Panc1 (cell line): ENCODE measurements around the gene ATP9A. TPM values are rescaled to one million over a fixed set of nuclear protein-coding genes. Genes with fewer than 3 reads are reported as not detected.

Experiments
- ATAC-seq: fragments of 200-7000 bp; cut with Tn5 transposase; 2 replicates; pipeline ENCODE4 v1.9.1; 2020; ENCODE audit warnings: mild to moderate bottlenecking, moderate library complexity
- BruUV-seq: library from RNA; stranded (reverse); fragments of 400-500 nt; replicated peaks from 2 replicates; lab custom pipeline; 2021; lab: Mats Ljungman, UMichigan
- CTCF ChIA-PET: fragments of 300-600 bp; sonication (Branson Sonifier 250); formaldehyde crosslinking; loops from one replicate; lab custom pipeline; 2022; ENCODE audit warnings: antibody characterized with exemption; lab: Charles Lee
- POLR2A ChIA-PET: fragments of 300-600 bp; sonication (Branson Sonifier 250); formaldehyde crosslinking; loops from one replicate; lab custom pipeline; 2022; ENCODE audit warnings: antibody characterized with exemption; lab: Charles Lee
- DNase-seq: peaks from one replicate; pipeline ENCODE4 v3.0.0-alpha.2; 2010; ENCODE audit warnings: low read depth, low spot score
- H3K27ac ChIP-seq: 2 replicates; pipeline ENCODE4 v1.5.1; 2011; ENCODE audit warnings: mild to moderate bottlenecking, low read length, inconsistent platforms
- H3K27me3 ChIP-seq: fragments of 200-500 bp; sonication (Bioruptor generic); 2 replicates; pipeline ENCODE4 v1.6.0; 2014; ENCODE audit warnings: low read length, inconsistent platforms; ENCODE audit not compliant: control insufficient read depth, insufficient read depth
- H3K36me3 ChIP-seq: fragments of 200-500 bp; sonication (Bioruptor generic); 2 replicates; pipeline ENCODE4 v1.5.1; 2014; ENCODE audit warnings: inconsistent platforms, mild to moderate bottlenecking, low read length, moderate library complexity; ENCODE audit not compliant: control insufficient read depth, insufficient read depth
- H3K4me1 ChIP-seq: 2 replicates; pipeline ENCODE4 v1.5.1; 2011; ENCODE audit warnings: inconsistent platforms, mild to moderate bottlenecking, low read length, moderate library complexity; ENCODE audit not compliant: control insufficient read depth, insufficient read depth
- H3K4me3 ChIP-seq, 2 experiments: 2 replicates each; pipeline ENCODE4 v1.5.1; 2011 to 2012; ENCODE audit warnings: low read depth in 2 of 2, low read length in 2 of 2, mild to moderate bottlenecking in 2 of 2, inconsistent platforms in 1 of 2, moderate library complexity in 1 of 2
- H3K9me3 ChIP-seq: fragments of 200-500 bp; sonication (Bioruptor generic); 2 replicates; pipeline ENCODE4 v1.5.1; 2014; ENCODE audit warnings: low read depth, mild to moderate bottlenecking, inconsistent platforms, low read length, moderate library complexity; ENCODE audit not compliant: control insufficient read depth, insufficient read depth
- POLR2AphosphoS5 ChIP-seq: IDR thresholded peaks from 2 replicates; pipeline ENCODE4 v1.6.1; 2012; ENCODE audit warnings: mild to moderate bottlenecking, low read depth, low read length, moderate library complexity
- REST ChIP-seq, 2 experiments: IDR thresholded peaks; 2 replicates each; pipeline ENCODE4 v1.6.1; 2011 to 2012; ENCODE audit warnings: low read depth in 2 of 2, control low read depth in 1 of 2, low read length in 1 of 2, mild to moderate bottlenecking in 1 of 2, moderate library complexity in 1 of 2; ENCODE audit not compliant: insufficient read depth in 1 of 2
- SIN3A ChIP-seq: IDR thresholded peaks from 2 replicates; pipeline ENCODE4 v1.6.1; 2012; ENCODE audit warnings: low read depth, mild to moderate bottlenecking, low read length, moderate library complexity, borderline replicate concordance; ENCODE audit not compliant: insufficient read depth
- TCF7L2 ChIP-seq: IDR thresholded peaks from 2 replicates; pipeline ENCODE4 v1.6.1; 2011; ENCODE audit warnings: mild to moderate bottlenecking, low read depth, low read length, inconsistent platforms
- in situ Hi-C: cut with HindIII; loops from 2 replicates; pipeline ENCODE4 v1.10.0; 2016; ENCODE audit warnings: low sequenced_read_pairs, low pct_unique_long_range_greater_than_20kb
- intact Hi-C: fragments of 100-400 bp; cut with micrococcal nuclease; formaldehyde crosslinking; loops from one replicate; pipeline ENCODE4 v1.10.0; 2022; ENCODE audit not compliant: unreplicated experiment
- total RNA-seq: library from RNA; stranded (reverse); gene quantifications from one replicate; pipeline ENCODE4 v1.2.1, GENCODE V29; 2021; ENCODE audit not compliant: unreplicated experiment
- TF ChIP-seq, protein P1 (sequence below): fragments of 450-650 bp; IDR thresholded peaks from 2 replicates; pipeline ENCODE4 v1.5.1; 2017; ENCODE audit warnings: mild to moderate bottlenecking

ATP9A gene
- total RNA-seq, 1 experiment from 2014 or later = 8.7 TPM

- DNase-seq = no peak
- in situ Hi-C loops (no loop called here), intact Hi-C loops (no loop called here)
- ATAC-seq = no peak
- Histone ChIP-seq H3K4me3 (no peak overlapping the region), H3K36me3 (no peaks in the 10 kb centered on the region), H3K4me1 (peaks cover 8% of the 10 kb centered on the region), H3K9me3 (no peaks in the 10 kb centered on the region), H3K27me3 (no peaks in the 10 kb centered on the region), H3K27ac (no peak overlapping the region)
- TF ChIP-seq TCF7L2 (no peak), POLR2AphosphoS5 (no peak), SIN3A (no peak), REST (IDR thresholded peaks at IDR 0.05; ENCODE audit: insufficient read depth in 1 of 2, low read depth in 2 of 2, low read length in 1 of 2) (no peak)
- TF ChIP-seq, protein P1, sequence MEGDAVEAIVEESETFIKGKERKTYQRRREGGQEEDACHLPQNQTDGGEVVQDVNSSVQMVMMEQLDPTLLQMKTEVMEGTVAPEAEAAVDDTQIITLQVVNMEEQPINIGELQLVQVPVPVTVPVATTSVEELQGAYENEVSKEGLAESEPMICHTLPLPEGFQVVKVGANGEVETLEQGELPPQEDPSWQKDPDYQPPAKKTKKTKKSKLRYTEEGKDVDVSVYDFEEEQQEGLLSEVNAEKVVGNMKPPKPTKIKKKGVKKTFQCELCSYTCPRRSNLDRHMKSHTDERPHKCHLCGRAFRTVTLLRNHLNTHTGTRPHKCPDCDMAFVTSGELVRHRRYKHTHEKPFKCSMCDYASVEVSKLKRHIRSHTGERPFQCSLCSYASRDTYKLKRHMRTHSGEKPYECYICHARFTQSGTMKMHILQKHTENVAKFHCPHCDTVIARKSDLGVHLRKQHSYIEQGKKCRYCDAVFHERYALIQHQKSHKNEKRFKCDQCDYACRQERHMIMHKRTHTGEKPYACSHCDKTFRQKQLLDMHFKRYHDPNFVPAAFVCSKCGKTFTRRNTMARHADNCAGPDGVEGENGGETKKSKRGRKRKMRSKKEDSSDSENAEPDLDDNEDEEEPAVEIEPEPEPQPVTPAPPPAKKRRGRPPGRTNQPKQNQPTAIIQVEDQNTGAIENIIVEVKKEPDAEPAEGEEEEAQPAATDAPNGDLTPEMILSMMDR = no peak
- CTCF ChIA-PET = interaction anchor here (0.7 kb wide), 1 partner anchor 94 kb away, joined by 3 read pairs; no protein-coding TSS in a partner anchor
- no TSS peak for BruUV-seq
- POLR2A ChIA-PET = no interaction called here
These were observed 56.8 kb downstream of the ATP9A start for GRCh38 chr20:51711426-51711825.

- no TSS peak for BruUV-seq
- Histone ChIP-seq H3K27ac (no peak overlapping the region), H3K9me3 (no peaks in the 10 kb centered on the region), H3K4me3 (no peak overlapping the region), H3K36me3 (no peaks in the 10 kb centered on the region), H3K4me1 (peaks cover 5% of the 10 kb centered on the region), H3K27me3 (no peaks in the 10 kb centered on the region)
- in situ Hi-C loops (no loop called here), intact Hi-C loops (no loop called here)
- TF ChIP-seq, protein P1 = no peak; the same call in 1 of the 2 replicates
- TF ChIP-seq REST (IDR thresholded peaks at IDR 0.05; ENCODE audit: insufficient read depth in 1 of 2, low read depth in 2 of 2, low read length in 1 of 2) (no peak), POLR2AphosphoS5 (no peak), SIN3A (no peak), TCF7L2 (no peak)
- ChIA-PET CTCF (interaction anchor here (0.7 to 1.1 kb wide), 2 partner anchors 10 to 28 kb away, joined by 3 read pairs; no protein-coding TSS in a partner anchor), POLR2A (no interaction called here)
- DNase-seq (no peak), ATAC-seq (no peak)
These were observed 57.8 kb downstream of the ATP9A start for GRCh38 chr20:51710361-51710894.
